Keratinocyte (primary cell): ENCODE results near the gene SFT2D1. TPM values are rescaled to one million over a fixed set of nuclear protein-coding genes. Genes with fewer than 3 reads are reported as not detected.

Source experiments
- DNase-seq: peaks from one replicate; pipeline ENCODE4 v3.0.0-alpha.2; 2011; ENCODE audit warnings: low read depth, missing footprints, low spot score
- FAIRE-seq: peaks from 2 replicates; lab custom pipeline; 2011; peaks lifted over from hg19 to GRCh38; lab: Jason Lieb, UNC
- H2AFZ ChIP-seq: 2 replicates; pipeline ENCODE4 v1.6.0; 2012; ENCODE audit warnings: low read length, control low read depth, inconsistent platforms; ENCODE audit not compliant: control insufficient read depth
- H3K27ac ChIP-seq: 2 replicates; pipeline ENCODE4 v1.5.1; 2011; ENCODE audit warnings: low read length; ENCODE audit not compliant: control insufficient read depth, insufficient read depth
- H3K27me3 ChIP-seq: 3 replicates; pipeline ENCODE4 v1.6.0; 2011; ENCODE audit warnings: low read length; ENCODE audit not compliant: control insufficient read depth, insufficient read depth; ENCODE audit errors: extremely low read depth
- H3K36me3 ChIP-seq, 2 experiments: 2 replicates in 1 of 2; 3 replicates in 1 of 2; pipeline ENCODE4 v1.5.1; 2011; ENCODE audit warnings: low read length in 2 of 2, mild to moderate bottlenecking in 1 of 2; ENCODE audit not compliant: control insufficient read depth in 2 of 2, insufficient read depth in 2 of 2; ENCODE audit errors: extremely low read depth in 1 of 2
- H3K4me1 ChIP-seq: 3 replicates; pipeline ENCODE4 v1.5.1; 2011; ENCODE audit warnings: low read length; ENCODE audit not compliant: control insufficient read depth, insufficient read depth; ENCODE audit errors: extremely low read depth
- H3K4me2 ChIP-seq: 3 replicates; pipeline ENCODE4 v1.6.0; 2011; ENCODE audit warnings: low read depth, low read length; ENCODE audit not compliant: control insufficient read depth, insufficient read depth; ENCODE audit errors: extremely low read depth
- H3K4me3 ChIP-seq, 3 experiments: fragments of 200-600 bp in 1 of 3; sonication (generic) in 1 of 3; 2 replicates in 2 of 3; 3 replicates in 1 of 3; pipeline ENCODE4 v1.5.1; 2011 to 2016; ENCODE audit warnings: low read length in 3 of 3, mild to moderate bottlenecking in 3 of 3, control low read depth in 2 of 3, inconsistent platforms in 1 of 3, low read depth in 1 of 3, mixed read lengths in 1 of 3, mixed run types in 1 of 3, moderate library complexity in 1 of 3; ENCODE audit not compliant: control insufficient read depth in 2 of 3, insufficient read depth in 2 of 3; ENCODE audit errors: extremely low read depth in 1 of 3
- H3K79me2 ChIP-seq: 2 replicates; pipeline ENCODE4 v1.6.0; 2012; ENCODE audit warnings: low read length; ENCODE audit not compliant: control insufficient read depth, insufficient read depth
- H3K9ac ChIP-seq: 3 replicates; pipeline ENCODE4 v1.6.0; 2011; ENCODE audit warnings: low read length; ENCODE audit not compliant: control insufficient read depth, insufficient read depth; ENCODE audit errors: extremely low read depth
- H3K9me1 ChIP-seq: 3 replicates; pipeline ENCODE4 v1.6.0; 2011; ENCODE audit warnings: low read length; ENCODE audit not compliant: control insufficient read depth, insufficient read depth; ENCODE audit errors: extremely low read depth
- H3K9me3 ChIP-seq: 2 replicates; pipeline ENCODE4 v1.5.1; 2012; ENCODE audit warnings: low read depth, low read length; ENCODE audit not compliant: control insufficient read depth
- H4K20me1 ChIP-seq: 3 replicates; pipeline ENCODE4 v1.6.0; 2011; ENCODE audit warnings: low read length; ENCODE audit not compliant: control insufficient read depth, insufficient read depth; ENCODE audit errors: extremely low read depth
- CTCF ChIP-seq, 3 experiments: IDR thresholded peaks in 1 of 3; conservative IDR thresholded peaks in 1 of 3; optimal IDR thresholded peaks in 1 of 3; 2 replicates in 2 of 3; 3 replicates in 1 of 3; pipeline versions ENCODE3 to v1.5.1; 2011; ENCODE audit warnings: low read length in 3 of 3, mild to moderate bottlenecking in 3 of 3, moderate library complexity in 2 of 3, control low read depth in 1 of 3, inconsistent platforms in 1 of 3; ENCODE audit not compliant: insufficient read depth in 2 of 3; ENCODE audit errors: extremely low read depth in 1 of 3
- EZH2 ChIP-seq: IDR thresholded peaks from one replicate; pipeline ENCODE4 v1.6.1; 2012; ENCODE audit warnings: inconsistent platforms, mild to moderate bottlenecking, low read length, moderate library complexity
- dilution Hi-C: fragments of 300-500 bp; cut with MboI; formaldehyde crosslinking; loops from one replicate; pipeline ENCODE4 v1.7.0; 2020; ENCODE audit warnings: low sequenced_read_pairs; ENCODE audit not compliant: extremely low pct_ligation_motif_present
- polyA plus RNA-seq, 5 experiments: library from polyadenylated mRNA; depleted of rRNA in 3 of 5; stranded (reverse) in 3 of 5; stranded (forward) in 1 of 5; unstranded in 1 of 5; fragments of >200 nt; gene quantifications; 1 replicate in 1 of 5; 2 replicates in 3 of 5; 3 replicates in 1 of 5; pipeline versions ENCODE4 v1.2.1 to v1.2.3, GENCODE V29; 2011 to 2012; ENCODE audit warnings: missing spikeins in 2 of 5, low read depth in 1 of 5, low replicate concordance in 1 of 5

The SFT2D1 gene
- polyA plus RNA-seq, 1 donor (not counting 4 experiments of a cell fraction or from before 2014, with no cell fraction given), result 84.3 TPM

DNA sequence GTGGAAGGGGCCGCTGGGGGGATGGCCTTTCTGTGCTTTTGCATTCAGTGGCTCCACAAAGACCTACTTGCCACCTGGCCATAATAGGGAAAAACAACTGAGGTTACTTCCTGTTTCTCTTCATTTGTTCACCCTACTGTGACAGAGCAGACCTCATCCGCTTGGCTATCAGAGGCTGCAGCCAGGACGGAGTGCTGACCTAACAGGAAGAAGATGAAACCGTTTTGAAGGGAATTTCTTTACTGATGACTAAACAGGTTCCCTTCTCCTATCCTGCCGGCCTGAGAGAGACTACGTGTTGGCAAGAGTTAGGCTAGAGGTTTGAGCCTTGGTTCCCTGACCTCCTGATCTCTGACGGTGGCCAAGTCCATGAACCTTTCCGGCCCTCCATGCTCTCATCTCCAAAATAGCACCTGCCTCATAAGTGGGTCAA is 55.5 kb downstream of the SFT2D1 start:
- no peaks in the 10 kb centered on the region for H3K4me1 ChIP-seq
- DNase-seq, result no peak
- no peak overlapping the region for H3K4me2 ChIP-seq
- peaks cover 7% of the 10 kb centered on the region for H3K27me3 ChIP-seq
- H3K4me3 ChIP-seq, result no peak overlapping the region
- no peaks in the 10 kb centered on the region for H4K20me1 ChIP-seq
- no peak for FAIRE-seq
- H3K27ac ChIP-seq, result no peak overlapping the region
- H3K9me3 ChIP-seq, result no peaks in the 10 kb centered on the region
- dilution Hi-C loops, result no loop called here
- H3K9ac ChIP-seq, result no peak overlapping the region
- no peaks in the 10 kb centered on the region for H3K9me1 ChIP-seq
- H3K79me2 ChIP-seq, result no peaks in the 10 kb centered on the region
- H3K36me3 ChIP-seq, result no peaks in the 10 kb centered on the region
- no peak for TF ChIP-seq CTCF (optimal IDR thresholded peaks at IDR 0.05 in 1 of 3, IDR thresholded peaks at IDR 0.05 in 1 of 3, conservative IDR thresholded peaks at IDR 0.05 in 1 of 3; ENCODE audit: extremely low read depth in 1 of 3, insufficient read depth in 2 of 3, low read length in 3 of 3)
- no peak for TF ChIP-seq EZH2
- no peak overlapping the region for H2AFZ ChIP-seq

GRCh38 chr6:166285233-166285632 is 57.1 kb downstream of the SFT2D1 start:
- TF ChIP-seq EZH2, result no peak
- TF ChIP-seq CTCF (optimal IDR thresholded peaks at IDR 0.05 in 1 of 3, IDR thresholded peaks at IDR 0.05 in 1 of 3, conservative IDR thresholded peaks at IDR 0.05 in 1 of 3; ENCODE audit: extremely low read depth in 1 of 3, insufficient read depth in 2 of 3, low read length in 3 of 3), result no peak
- dilution Hi-C loops, result no loop called here
- Histone ChIP-seq H3K4me1 (no peaks in the 10 kb centered on the region), H3K9me1 (no peaks in the 10 kb centered on the region), H3K27ac (no peak overlapping the region), H3K9me3 (no peaks in the 10 kb centered on the region), H3K4me2 (no peak overlapping the region), H3K4me3 (no peak overlapping the region), H4K20me1 (no peaks in the 10 kb centered on the region), H3K79me2 (no peaks in the 10 kb centered on the region), H2AFZ (no peak overlapping the region), H3K36me3 (no peaks in the 10 kb centered on the region), H3K27me3 (peaks cover 7% of the 10 kb centered on the region), H3K9ac (no peak overlapping the region)
- no peak for FAIRE-seq
- no peak for DNase-seq
